GM12878 (cell line): Measurements from ENCODE around the gene NTM. TPM values are rescaled to one million over a fixed set of nuclear protein-coding genes. Genes with fewer than 3 reads are reported as not detected.

Experiments
- ATAC-seq: fragments of 200-7000 bp; cut with Tn5 transposase; 3 replicates; pipeline ENCODE4 v1.9.1; 2020; ENCODE audit warnings: mild to moderate bottlenecking, moderate library complexity
- BruUV-seq: library from RNA; stranded (reverse); fragments of 400-500 nt; replicated peaks from 2 replicates; lab custom pipeline; 2021; lab: Mats Ljungman, UMichigan
- CTCF ChIA-PET: fragments of 300-600 bp; sonication (Branson Sonifier 250); formaldehyde crosslinking; extraction: SDS; loops from one replicate; lab custom pipeline; 2021; ENCODE audit warnings: inconsistent platforms; lab: Yijun Ruan, JAX
- POLR2A ChIA-PET: fragments of 350-600 bp; formaldehyde crosslinking; extraction: SDS; loops from one replicate; lab custom pipeline; 2021; ENCODE audit warnings: inconsistent platforms; lab: Charles Lee
- RAD21 ChIA-PET: fragments of 300-600 bp; sonication (Branson Sonifier 250); formaldehyde crosslinking; loops from one replicate; lab custom pipeline; 2023; ENCODE audit warnings: antibody characterized with exemption; ENCODE audit not compliant: unreplicated experiment; lab: Charles Lee
- SMC1A ChIA-PET: fragments of 300-600 bp; sonication (Branson Sonifier 250); formaldehyde crosslinking; loops from one replicate; lab custom pipeline; 2023; ENCODE audit not compliant: unreplicated experiment, uncharacterized antibody; lab: Charles Lee
- DNase-seq: peaks from one replicate; pipeline ENCODE4 v3.0.0-alpha.2; 2011; ENCODE audit warnings: low read depth, low spot score
- FAIRE-seq: peaks from 3 replicates; lab custom pipeline; 2011; peaks lifted over from hg19 to GRCh38; lab: Jason Lieb, UNC
- H2AFZ ChIP-seq: 2 replicates; pipeline ENCODE4 v1.6.0; 2011; ENCODE audit warnings: low read depth, low read length, control low read depth; ENCODE audit not compliant: control insufficient read depth
- H3K27ac ChIP-seq: 2 replicates; pipeline ENCODE4 v1.5.1; 2011; ENCODE audit warnings: control low read depth; ENCODE audit not compliant: control insufficient read depth, insufficient read depth
- H3K27me3 ChIP-seq, 2 experiments: replicated peaks in 1 of 2; 2 replicates each; pipeline versions ENCODE4 v1.6.0 to v1.6.1; 2011; ENCODE audit warnings: low read length in 1 of 2; ENCODE audit not compliant: control insufficient read depth in 2 of 2, insufficient read depth in 2 of 2
- H3K36me3 ChIP-seq, 2 experiments: 2 replicates each; pipeline ENCODE4 v1.5.1; 2011; ENCODE audit warnings: low read length in 1 of 2; ENCODE audit not compliant: control insufficient read depth in 2 of 2, insufficient read depth in 2 of 2
- H3K4me1 ChIP-seq: 2 replicates; pipeline ENCODE4 v1.6.1; 2011; ENCODE audit warnings: mild to moderate bottlenecking, low read length, moderate library complexity, mixed read lengths; ENCODE audit not compliant: control insufficient read depth, insufficient read depth
- H3K4me2 ChIP-seq: 2 replicates; pipeline ENCODE4 v1.6.0; 2011; ENCODE audit warnings: control low read depth; ENCODE audit not compliant: control insufficient read depth, insufficient read depth
- H3K4me3 ChIP-seq: fragments of 200-600 bp; sonication (generic); 2 replicates; pipeline ENCODE4 v1.5.1; 2016
- H3K79me2 ChIP-seq: 2 replicates; pipeline ENCODE4 v1.6.0; 2011; ENCODE audit warnings: low read length; ENCODE audit not compliant: control insufficient read depth, insufficient read depth
- H3K9ac ChIP-seq: 2 replicates; pipeline ENCODE4 v1.8.0; 2011; ENCODE audit warnings: low read length, control low read depth, mixed read lengths; ENCODE audit not compliant: control insufficient read depth, insufficient read depth
- H3K9me3 ChIP-seq: replicated peaks from 3 replicates; pipeline ENCODE4 v1.5.1; 2011; ENCODE audit warnings: mild to moderate bottlenecking, low read length; ENCODE audit not compliant: control insufficient read depth, insufficient read depth
- H4K20me1 ChIP-seq: 2 replicates; pipeline ENCODE4 v1.6.0; 2011; ENCODE audit not compliant: control insufficient read depth, insufficient read depth
- MYB ChIP-seq: fragments of 150-350 bp; IDR thresholded peaks from 2 replicates; pipeline ENCODE4 v1.6.1; 2014; ENCODE audit warnings: mild to moderate bottlenecking, low read depth, low read length, borderline replicate concordance
- RBBP5 ChIP-seq: fragments of 200-600 bp; sonication (generic); conservative IDR thresholded peaks from 2 replicates; pipeline ENCODE4 v1.6.1; 2016
- ZNF384 ChIP-seq: IDR thresholded peaks from 2 replicates; pipeline ENCODE4 v1.6.1; 2012; ENCODE audit warnings: low read depth, mild to moderate bottlenecking, low read length, improper control_type of control experiment, borderline replicate concordance
- WGBS: methylation state at CpG from one replicate; pipeline ENCODE4 v1.1.6; 2016; ENCODE audit warnings: low lambda C conversion rate; ENCODE audit not compliant: insufficient replicate concordance, insufficient coverage; ENCODE audit errors: missing lambda C conversion rate; 5-methylcytosine and 5-hydroxymethylcytosine counted together
- in situ Hi-C: fragments of 300-500 bp; cut with MboI; formaldehyde crosslinking; loops from 9 replicates; pipeline ENCODE4 v1.14.3; 2018; ENCODE audit warnings: mixed read lengths
- intact Hi-C: fragments of 100-400 bp; cut with micrococcal nuclease; formaldehyde crosslinking; loops from one replicate; pipeline ENCODE4 v1.14.2; 2022; ENCODE audit not compliant: unreplicated experiment
- polyA plus RNA-seq, 11 experiments: library from polyadenylated mRNA; depleted of rRNA in 4 of 11; unstranded in 6 of 11; stranded (reverse) in 5 of 11; fragments of >200 nt; fragmentation: Nextera tagmentation in 4 of 11; fragmentation: Illumina TruSeq in 1 of 11; extraction: Ambion mirVana in 4 of 11; extraction: Trizol in 1 of 11; gene quantifications; 1 replicate in 1 of 11; 2 replicates in 10 of 11; pipeline versions ENCODE4 v1.2.1 to v1.2.3, GENCODE V29; 2011 to 2016; ENCODE audit warnings: inconsistent platforms in 2 of 11, missing spikeins in 2 of 11, low read depth in 1 of 11
- total RNA-seq, 4 experiments: library from RNA; depleted of rRNA in 3 of 4; stranded (reverse); fragments of >200 nt in 3 of 4; fragmentation: Illumina TruSeq in 1 of 4; extraction: Trizol in 1 of 4; gene quantifications; 2 replicates each; pipeline versions ENCODE4 v1.2.1 to v1.2.3, GENCODE V29; 2013 to 2021
- TF ChIP-seq, protein P1 (sequence below): fragments of 450-650 bp; IDR thresholded peaks from 2 replicates; pipeline ENCODE4 v1.6.1; 2016; ENCODE audit warnings: mild to moderate bottlenecking
- TF ChIP-seq, protein P2 (sequence below): IDR thresholded peaks from 2 replicates; pipeline ENCODE4 v1.6.1; 2012; ENCODE audit warnings: low read depth, low read length, improper control_type of control experiment

Gene NTM
- total and polyA plus RNA-seq, 10 of the 15 experiments (the other 5 are each of a cell fraction or from before 2014, with no cell fraction given) = not detected

DNA sequence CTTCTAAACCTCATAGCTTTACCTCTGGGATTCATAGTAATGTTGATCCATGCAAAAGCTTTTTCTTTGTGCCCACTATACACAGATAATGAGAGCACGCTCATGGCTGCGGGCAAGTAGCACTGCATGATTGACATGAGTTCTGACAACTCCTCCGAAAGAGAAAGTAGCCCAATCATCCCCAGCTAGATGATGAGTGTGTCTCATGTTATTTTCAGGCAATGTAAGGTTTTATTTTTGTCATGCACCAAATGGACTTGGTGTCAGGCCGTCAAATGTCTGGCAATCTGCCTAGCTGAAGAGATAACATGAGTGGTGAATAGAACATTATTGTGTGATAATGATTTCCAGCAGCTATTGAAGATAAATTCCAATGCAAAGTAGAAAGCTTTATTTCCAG lies 662.6 kb downstream of the NTM start:
- CTCF ChIA-PET = interaction anchor here (0.7 to 2.1 kb wide), 4 partner anchors 94 to 288 kb away, joined by 3 to 8 read pairs (median 4); no protein-coding TSS in a partner anchor
- no peaks in the 10 kb centered on the region for H3K4me1 ChIP-seq
- 42% methylated on average over 4 of the region's 4 CpGs for WGBS
- H3K36me3 ChIP-seq = no peaks in the 10 kb centered on the region
- no peaks in the 10 kb centered on the region for H4K20me1 ChIP-seq
- no peak overlapping the region for H3K4me2 ChIP-seq
- BruUV-seq = no TSS peak
- DNase-seq (no peak), ATAC-seq (no peak), FAIRE-seq (no peak)
- H3K9me3 ChIP-seq = no peaks in the 10 kb centered on the region
- no peak overlapping the region for H3K27ac ChIP-seq
- POLR2A ChIA-PET = no interaction called here
- H3K9ac ChIP-seq = no peak overlapping the region
- no peak overlapping the region for H2AFZ ChIP-seq
- H3K79me2 ChIP-seq = no peaks in the 10 kb centered on the region
- no peaks in the 10 kb centered on the region; a peak in 2 of 4 replicates for H3K27me3 ChIP-seq
- in situ Hi-C loops = no loop called here
- TF ChIP-seq MYB (no peak), RBBP5 (no peak), ZNF384 (no peak)
- TF ChIP-seq, protein P1, sequence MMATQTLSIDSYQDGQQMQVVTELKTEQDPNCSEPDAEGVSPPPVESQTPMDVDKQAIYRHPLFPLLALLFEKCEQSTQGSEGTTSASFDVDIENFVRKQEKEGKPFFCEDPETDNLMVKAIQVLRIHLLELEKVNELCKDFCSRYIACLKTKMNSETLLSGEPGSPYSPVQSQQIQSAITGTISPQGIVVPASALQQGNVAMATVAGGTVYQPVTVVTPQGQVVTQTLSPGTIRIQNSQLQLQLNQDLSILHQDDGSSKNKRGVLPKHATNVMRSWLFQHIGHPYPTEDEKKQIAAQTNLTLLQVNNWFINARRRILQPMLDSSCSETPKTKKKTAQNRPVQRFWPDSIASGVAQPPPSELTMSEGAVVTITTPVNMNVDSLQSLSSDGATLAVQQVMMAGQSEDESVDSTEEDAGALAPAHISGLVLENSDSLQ = peak; percentile 59
- TF ChIP-seq, protein P2, sequence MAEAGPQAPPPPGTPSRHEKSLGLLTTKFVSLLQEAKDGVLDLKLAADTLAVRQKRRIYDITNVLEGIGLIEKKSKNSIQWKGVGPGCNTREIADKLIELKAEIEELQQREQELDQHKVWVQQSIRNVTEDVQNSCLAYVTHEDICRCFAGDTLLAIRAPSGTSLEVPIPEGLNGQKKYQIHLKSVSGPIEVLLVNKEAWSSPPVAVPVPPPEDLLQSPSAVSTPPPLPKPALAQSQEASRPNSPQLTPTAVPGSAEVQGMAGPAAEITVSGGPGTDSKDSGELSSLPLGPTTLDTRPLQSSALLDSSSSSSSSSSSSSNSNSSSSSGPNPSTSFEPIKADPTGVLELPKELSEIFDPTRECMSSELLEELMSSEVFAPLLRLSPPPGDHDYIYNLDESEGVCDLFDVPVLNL = no peak
- no peak overlapping the region for H3K4me3 ChIP-seq
- RAD21 ChIA-PET = no interaction called here
- intact Hi-C loops = loop anchor here (10.0 kb wide), 1 partner anchor 338 kb away; no protein-coding TSS in a partner anchor
- SMC1A ChIA-PET = interaction anchor here (1.0 to 1.8 kb wide), 3 partner anchors 15 to 162 kb away, joined by 3 to 4 read pairs (median 4); no protein-coding TSS in a partner anchor
